GM21619 (cell line): ENCODE results near the gene NCOA1.
"Not testable (repeated sequence)": the region's sequence is repeated elsewhere in the genome, so short reads cannot be mapped to it uniquely, and the experiment has no call there.

Experiments
- ATAC-seq: cut with Tn5 transposase; IDR thresholded peaks from one replicate; pipeline ENCODE4 v1.9.1; 2021; ENCODE audit not compliant: unreplicated experiment

The NCOA1 gene

GRCh38 chr2:24474053-24474452, 17.0 kb upstream of the NCOA1 start:
- no peak for ATAC-seq

- no peak for ATAC-seq
These were observed 13.8 kb upstream of the NCOA1 start for GRCh38 chr2:24477229-24477628.

- ATAC-seq, result no peak
These were observed 12.8 kb upstream of the NCOA1 start for GRCh38 chr2:24478243-24478642.

GRCh38 chr2:24480245-24480644, 10.8 kb upstream of the NCOA1 start:
- no peak for ATAC-seq

GRCh38 chr2:24482251-24482971, 8.6 kb upstream of the NCOA1 start:
- no peak for ATAC-seq

- ATAC-seq, result no peak
These were observed 8.1 kb upstream of the NCOA1 start for GRCh38 chr2:24482972-24483300.

GRCh38 chr2:24484677-24485076, 6.4 kb upstream of the NCOA1 start:
- not testable (repeated sequence) for ATAC-seq

GRCh38 chr2:24485197-24485596, 5.9 kb upstream of the NCOA1 start:
- no peak for ATAC-seq

GRCh38 chr2:24486636-24487205, 4.3 kb upstream of the NCOA1 start:
- no peak for ATAC-seq

GRCh38 chr2:24489465-24490180, 1.4 kb upstream of the NCOA1 start:
- ATAC-seq, result no peak

- ATAC-seq, result no peak
These were observed 819 bp upstream of the NCOA1 start for GRCh38 chr2:24490181-24490689.

- ATAC-seq, result peak; percentile 36
These were observed 727 bp downstream of the NCOA1 start for GRCh38 chr2:24491542-24492420.

- ATAC-seq, result no peak
These were observed 1.6 kb downstream of the NCOA1 start for GRCh38 chr2:24492421-24493279.

GRCh38 chr2:24493713-24494112, 2.7 kb downstream of the NCOA1 start:
- no peak for ATAC-seq

GRCh38 chr2:24494410-24494809, 3.4 kb downstream of the NCOA1 start:
- no peak for ATAC-seq

GRCh38 chr2:24495451-24495850, 4.4 kb downstream of the NCOA1 start:
- ATAC-seq, result no peak

- no peak for ATAC-seq
These were observed 5.9 kb downstream of the NCOA1 start for GRCh38 chr2:24496959-24497358.

- ATAC-seq, result no peak
These were observed 6.6 kb downstream of the NCOA1 start for GRCh38 chr2:24497685-24498084.

GRCh38 chr2:24498121-24498520, 7.1 kb downstream of the NCOA1 start:
- no peak for ATAC-seq

- no peak for ATAC-seq
These were observed 10.8 kb downstream of the NCOA1 start for GRCh38 chr2:24501813-24502212.
